GM19099 (cell line): Measurements from ENCODE around the gene ATXN1.

ENCODE experiments used
- POLR2A ChIP-seq: IDR thresholded peaks from 3 replicates; pipeline ENCODE4 v1.6.1; 2011; ENCODE audit warnings: low read depth; ENCODE audit not compliant: insufficient read length; ENCODE audit errors: extremely low read depth

Gene ATXN1

DNA sequence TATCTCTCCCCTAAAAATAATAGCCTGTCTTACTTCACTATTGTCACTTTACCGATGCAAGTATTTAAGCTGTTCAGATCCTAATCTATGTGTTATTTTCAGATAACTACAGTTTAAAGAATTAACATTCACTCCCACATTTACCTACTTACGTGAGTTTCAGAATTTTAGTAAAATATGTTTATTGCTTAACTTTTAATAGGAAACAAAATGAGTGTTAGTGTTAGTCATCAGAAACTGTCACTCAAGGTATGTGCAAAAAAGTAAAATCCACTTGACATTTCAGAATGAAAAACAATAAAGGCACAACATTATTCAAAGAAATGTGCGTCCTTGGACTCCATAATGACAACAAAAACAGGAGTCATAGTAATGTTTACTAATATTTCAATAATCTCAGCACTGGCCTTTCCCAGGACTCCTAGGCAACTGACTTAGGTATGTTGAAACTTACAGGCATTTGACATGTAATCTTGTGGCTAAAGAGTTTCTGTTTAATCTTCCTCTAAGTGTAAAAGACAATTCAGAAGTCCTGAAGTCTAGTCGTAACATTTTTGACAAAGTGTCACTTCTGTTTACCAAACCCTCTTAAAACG lies 4.5 kb downstream of the ATXN1 start:
- no peak for TF ChIP-seq POLR2A

DNA sequence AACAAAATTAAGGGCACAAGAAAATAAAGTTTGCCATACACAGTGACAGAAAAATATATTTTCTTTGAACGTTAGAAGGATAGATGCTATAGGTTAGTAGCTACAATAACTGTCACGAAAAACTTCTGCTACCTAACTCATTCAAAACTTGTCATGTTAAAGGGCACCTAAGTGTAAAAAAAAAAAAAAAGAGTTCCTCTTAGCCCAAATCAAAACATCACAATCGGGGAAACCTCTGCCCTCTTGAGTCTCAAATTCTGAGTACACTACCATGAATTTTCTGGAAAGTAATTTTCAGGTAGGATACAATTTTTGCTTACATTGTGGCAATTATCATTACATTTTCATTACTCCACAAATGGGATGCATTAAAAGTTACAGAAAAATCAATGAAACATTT lies 5.7 kb downstream of the ATXN1 start:
- no peak for TF ChIP-seq POLR2A

DNA sequence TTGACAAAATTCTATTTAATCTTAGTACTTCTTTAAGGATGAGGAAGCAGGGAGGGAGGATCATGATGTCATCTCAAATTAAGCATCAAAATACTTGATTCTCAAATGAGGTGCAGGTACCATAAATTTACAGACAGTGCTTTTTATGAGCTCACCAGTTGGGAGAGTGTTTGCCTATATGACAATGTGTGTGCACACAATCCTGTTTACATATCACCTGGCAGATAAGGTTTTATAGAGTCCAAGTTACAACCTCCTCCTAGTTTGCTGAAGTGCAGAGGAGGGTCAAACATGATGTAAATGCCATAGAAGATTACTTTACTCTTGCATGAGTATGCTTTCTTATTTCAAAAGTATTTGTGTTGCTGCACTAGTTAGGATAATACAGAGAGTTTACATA lies 6.4 kb downstream of the ATXN1 start:
- TF ChIP-seq POLR2A = no peak

DNA sequence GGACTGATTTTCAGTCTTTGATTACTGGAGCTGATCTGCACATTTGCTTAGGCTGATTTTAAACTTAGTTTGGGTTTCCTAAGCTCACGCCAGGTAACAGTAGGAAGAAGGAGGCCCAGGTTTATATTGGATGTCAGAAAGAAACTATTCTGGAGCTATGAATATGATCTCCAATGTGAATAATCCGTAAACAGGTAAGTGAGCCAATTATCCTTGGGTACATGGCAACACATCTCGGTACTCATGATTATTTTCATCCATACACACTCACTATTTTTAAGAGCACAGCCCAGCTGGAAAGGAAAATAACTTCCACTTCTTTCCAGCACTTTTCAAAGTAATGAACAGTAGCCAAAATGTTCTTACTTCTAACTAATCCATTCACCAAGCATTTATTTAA lies 7.0 kb downstream of the ATXN1 start:
- TF ChIP-seq POLR2A = no peak

DNA sequence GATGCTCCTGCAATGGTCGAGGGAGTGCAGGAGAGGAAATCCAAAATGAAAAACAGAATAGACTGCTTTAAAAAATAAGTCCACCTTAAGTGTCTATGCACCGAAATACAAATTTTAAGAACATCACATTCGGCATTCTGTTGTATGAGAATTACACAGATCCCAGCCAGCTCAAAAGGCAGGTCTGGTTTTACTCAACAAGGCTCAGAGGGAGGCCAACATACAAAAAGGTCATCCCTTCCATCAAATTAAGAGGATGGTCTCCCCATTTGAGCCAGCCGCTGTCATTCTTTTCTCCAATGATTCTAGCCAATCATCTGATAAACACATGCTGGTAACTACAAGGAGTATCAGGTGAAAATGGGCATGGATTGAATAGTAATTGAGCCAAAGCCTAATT lies 7.9 kb downstream of the ATXN1 start:
- no peak for TF ChIP-seq POLR2A

DNA sequence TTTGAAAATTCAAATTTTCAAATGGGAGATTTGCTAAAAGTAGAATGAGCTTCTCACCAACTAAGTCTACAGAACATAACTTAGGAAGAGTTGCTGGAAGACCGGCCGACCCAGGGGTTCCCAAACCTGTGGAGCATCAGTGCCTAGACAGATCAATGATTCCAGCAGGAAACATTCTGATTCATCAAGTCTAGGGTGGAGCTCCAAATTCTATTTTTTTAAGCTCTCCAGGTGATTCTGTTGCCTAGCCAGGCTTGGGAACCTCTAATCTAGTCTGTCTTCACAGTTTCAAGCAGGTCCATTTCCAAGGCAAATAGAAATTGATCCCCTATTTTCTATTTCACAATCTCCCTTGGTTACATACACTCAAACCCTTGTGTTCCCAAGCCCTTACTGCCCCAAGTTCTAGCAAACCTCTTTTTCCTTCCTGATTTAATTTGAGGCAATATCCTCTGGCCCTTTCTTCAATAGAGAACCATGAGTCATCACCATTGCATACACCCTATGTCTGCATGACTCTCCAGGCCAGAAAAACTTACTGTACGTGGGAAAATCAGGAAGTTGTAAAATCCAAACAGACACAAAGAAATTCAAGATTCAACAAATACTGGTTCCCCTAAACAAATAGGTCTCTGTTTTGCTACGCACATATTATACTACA lies 8.9 kb downstream of the ATXN1 start:
- TF ChIP-seq POLR2A = no peak

DNA sequence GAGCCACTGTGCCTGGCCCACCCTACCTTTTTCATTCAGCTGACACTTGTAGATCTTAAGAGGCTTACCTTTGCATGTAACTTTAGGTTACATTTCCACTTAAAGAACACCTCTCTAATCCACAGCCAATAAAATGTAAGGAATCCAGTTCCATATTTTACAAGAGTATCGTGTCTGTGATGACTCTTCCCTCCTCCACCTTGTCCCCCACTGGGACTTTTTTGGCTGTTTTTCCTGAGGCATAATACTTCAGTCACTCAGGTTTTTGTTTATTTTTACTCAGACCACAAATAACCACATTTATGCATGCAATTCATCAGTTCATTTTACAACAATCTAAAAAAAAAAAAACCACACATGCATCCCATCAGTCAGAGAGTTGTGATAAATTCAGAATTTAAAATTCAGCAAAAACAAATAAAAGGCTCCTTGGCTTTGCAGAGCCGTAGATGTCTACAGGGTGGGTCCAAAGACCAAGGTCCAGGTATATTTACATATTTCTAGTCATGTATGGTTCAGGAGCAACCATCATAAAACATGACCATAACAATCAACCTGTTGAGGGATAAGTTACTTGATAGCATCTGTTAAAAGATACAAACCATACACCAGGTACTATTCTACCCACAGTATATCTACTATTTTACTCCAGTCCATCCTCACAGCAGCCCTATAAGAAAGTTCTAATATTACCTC lies 9.9 kb downstream of the ATXN1 start:
- no peak for TF ChIP-seq POLR2A

DNA sequence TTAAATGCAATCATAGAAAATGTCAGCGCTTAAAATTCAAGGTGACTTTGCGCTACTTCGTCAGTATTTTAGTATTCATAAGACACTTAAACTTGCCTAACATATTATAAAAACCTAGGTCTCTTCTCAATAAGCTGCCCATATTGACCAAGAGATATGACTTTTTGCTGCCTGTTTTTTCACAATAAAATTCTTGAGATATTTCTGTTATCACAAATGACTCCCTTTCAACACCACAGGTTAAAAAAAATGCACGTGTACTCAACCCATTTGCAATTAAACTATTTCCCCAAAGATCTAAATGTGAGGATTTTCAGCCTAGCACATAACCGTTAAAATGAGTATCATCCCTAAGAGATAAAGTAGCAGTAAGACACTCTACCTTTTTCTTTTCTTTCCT lies 10.7 kb downstream of the ATXN1 start:
- no peak for TF ChIP-seq POLR2A

DNA sequence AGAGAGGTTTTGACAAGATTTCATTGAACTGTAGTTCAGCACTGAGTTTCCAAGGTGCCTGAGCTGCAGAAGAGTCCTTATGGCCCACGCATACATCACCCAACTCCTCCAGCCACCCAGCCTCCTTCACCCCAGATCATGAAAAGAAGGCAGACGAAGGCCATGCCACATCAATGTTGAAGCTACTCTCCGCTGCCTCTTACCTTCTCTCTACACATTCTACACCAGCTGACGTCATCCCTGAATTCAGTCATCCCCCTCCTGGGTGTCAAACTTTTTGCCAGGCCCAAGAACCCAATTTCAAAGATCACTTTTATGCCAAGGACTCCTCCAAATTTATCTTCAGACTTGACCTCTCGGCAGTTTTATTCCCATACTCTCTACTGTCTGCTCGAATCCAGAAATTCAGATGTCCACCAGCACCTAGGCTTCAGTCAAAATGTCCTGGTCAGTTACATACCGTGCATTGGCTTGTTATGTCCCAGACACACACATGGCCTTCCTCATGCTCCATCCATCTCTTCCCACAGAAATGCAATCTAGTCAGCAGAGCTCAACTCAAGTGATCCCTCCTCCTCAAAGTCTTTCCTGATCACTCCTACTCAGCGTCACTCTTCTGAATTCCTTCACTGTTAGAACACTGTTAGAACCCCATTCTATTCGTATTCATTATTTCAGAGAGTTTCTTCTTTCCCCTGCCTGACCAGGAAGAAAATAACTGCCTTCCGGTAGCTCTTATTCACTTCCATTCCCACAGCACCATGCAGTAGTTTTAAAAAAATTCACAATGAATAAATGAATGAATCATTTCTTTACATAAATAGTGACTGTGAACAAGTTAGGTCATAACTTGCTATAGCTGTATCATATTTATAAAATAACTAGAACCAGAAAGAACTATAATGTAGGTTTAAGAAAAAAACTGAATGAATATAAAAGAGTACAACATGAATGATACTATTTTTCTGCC lies 11.5 kb downstream of the ATXN1 start:
- TF ChIP-seq POLR2A = no peak

DNA sequence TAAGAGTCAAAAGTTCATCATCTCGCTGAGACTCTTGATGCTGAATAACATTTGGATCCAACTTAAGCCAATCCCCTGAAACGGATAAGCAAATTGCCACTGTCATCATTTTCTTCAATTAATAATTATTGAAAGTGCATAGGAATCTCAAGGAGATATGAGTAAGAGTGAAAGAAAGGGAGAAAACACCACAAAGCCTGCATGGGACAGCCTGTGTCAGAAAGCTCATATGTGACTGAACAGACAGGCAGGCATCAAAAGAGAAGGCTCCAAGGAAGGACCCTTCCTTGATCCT lies 13.3 kb downstream of the ATXN1 start:
- no peak for TF ChIP-seq POLR2A

DNA sequence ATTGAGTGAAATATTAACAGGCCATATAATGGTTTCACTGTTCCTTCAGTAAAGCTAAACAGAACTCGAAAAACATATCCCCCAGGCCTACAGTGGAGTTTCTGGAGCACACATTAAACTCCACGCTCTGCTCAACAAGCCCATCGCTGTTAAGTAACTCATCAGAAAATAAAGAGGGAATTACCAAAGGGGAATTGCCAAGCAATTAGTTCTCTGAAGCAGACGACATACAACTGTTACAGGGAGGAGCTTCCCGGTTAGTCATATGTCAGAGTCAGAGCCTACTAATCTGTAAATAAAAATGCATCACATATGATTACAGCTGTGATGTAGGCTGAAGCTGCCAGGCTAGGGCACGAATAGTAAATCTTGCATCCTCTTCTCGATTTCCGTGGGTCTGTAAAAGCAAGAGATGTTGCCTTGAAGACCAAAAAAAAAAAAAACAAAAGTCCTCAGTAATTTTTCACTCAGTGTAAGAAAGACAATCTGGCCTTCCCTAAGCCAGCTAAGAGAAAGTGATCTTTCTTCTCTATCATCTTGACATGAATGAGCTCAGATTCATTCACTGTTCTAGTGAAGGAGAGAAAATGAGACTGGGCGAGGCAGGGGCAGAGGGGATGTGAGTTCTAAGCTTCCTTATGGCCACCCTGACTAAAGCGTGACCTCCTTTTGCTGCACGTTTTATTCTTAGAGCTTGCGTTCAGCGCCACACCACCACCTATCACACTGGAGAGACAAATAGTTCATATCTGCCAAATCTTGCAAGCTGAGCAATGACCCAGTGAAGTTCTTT lies 13.8 kb downstream of the ATXN1 start:
- TF ChIP-seq POLR2A = no peak

DNA sequence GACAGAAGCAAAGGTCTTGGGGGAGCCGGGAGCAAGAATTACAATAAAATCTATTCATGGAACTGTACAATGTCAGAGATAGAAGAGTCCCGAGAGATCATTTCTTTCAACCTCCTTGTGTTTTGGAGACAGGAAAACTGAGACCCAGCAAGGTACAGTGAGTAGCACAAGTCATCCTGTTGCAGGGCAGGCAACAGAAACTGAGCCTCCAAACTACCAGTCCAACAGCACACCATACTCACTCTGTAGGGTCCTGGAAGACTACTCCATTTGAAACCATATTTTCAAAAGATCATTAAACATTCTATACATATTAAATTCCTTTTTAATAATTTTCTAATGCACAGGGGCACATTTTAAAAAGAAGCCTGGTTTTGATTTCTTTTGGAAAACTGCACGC lies 14.4 kb downstream of the ATXN1 start:
- no peak for TF ChIP-seq POLR2A

DNA sequence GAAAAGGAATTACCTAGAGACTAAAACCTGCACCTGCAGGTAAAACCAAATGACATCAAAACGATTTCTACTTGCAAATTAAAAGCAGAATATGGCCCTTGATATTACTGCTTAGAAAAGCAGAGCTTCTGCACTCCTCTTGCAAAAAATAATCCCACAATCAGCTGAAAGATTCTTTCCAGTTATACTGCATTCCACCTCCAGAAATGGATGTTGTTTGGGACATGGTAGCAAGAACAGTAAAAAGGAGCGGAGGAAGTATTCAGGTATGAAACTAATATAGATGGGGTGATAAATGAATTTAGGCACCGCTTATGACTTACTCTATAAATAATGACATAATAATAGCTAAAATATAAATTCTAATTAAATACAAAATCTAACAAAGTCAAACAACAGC lies 14.9 kb downstream of the ATXN1 start:
- TF ChIP-seq POLR2A = no peak

DNA sequence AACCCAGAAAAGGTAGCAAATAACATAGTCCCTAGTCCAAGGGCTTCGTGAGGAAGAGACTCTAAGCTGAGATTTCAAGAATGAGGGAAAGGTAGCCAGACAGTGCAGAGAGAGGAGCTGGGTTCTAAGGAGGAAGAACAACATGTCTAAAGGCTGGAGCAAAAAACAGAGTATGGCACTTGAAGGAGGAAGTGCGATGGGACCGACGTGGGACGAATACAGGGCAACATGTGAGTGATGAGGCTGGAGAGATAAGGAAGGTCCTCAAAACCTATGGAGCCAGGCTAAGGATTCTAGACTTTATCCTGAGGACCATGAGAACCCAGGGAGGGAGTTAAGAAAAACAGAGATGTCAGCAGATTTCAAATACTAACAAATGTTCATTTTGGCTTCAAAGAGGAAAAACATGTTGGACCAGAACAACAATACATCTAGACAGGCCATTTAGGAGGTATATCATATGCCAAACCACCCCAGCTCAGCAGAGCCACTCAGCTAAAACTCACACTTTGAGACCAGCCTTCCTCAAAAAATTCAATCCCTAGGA lies 17.5 kb downstream of the ATXN1 start:
- no peak for TF ChIP-seq POLR2A
